SK-N-MC (cell line): ENCODE measurements around the gene UBE2C.
"Not testable (repeated sequence)": the region's sequence is repeated elsewhere in the genome, so short reads cannot be mapped to it uniquely, and the experiment has no call there.

Source experiments
- DNase-seq: peaks from one replicate; pipeline ENCODE4 v3.0.0-alpha.2; 2011; ENCODE audit warnings: low read depth, low spot score
- H3K27ac ChIP-seq: fragments of 200-600 bp; sonication (generic); 2 replicates; pipeline ENCODE4 v1.5.1; 2016; ENCODE audit warnings: mixed run types
- H3K36me3 ChIP-seq: fragments of 200-600 bp; sonication (generic); 2 replicates; pipeline ENCODE4 v1.6.1; 2017; ENCODE audit warnings: antibody characterized with exemption, low read length, mixed read lengths; ENCODE audit not compliant: insufficient read depth
- H3K4me3 ChIP-seq: fragments of 200-600 bp; sonication (generic); 2 replicates; pipeline ENCODE4 v1.5.1; 2016
- H3K9ac ChIP-seq: fragments of 200-600 bp; sonication (generic); 2 replicates; pipeline ENCODE4 v1.8.0; 2017; ENCODE audit warnings: mixed run types, mixed read lengths; ENCODE audit not compliant: insufficient read length
- H3K9me3 ChIP-seq: fragments of 200-600 bp; sonication (generic); 2 replicates; pipeline ENCODE4 v1.6.1; 2017; ENCODE audit warnings: low read depth, mild to moderate bottlenecking, antibody characterized with exemption, low read length, moderate library complexity, mixed read lengths
- EZH2 ChIP-seq: fragments of 200-600 bp; sonication (generic); IDR thresholded peaks from one replicate; pipeline ENCODE4 v1.6.1; 2017; ENCODE audit warnings: antibody characterized with exemption
- FOXP2 ChIP-seq: optimal IDR thresholded peaks from 2 replicates; pipeline ENCODE3; 2011; ENCODE audit warnings: mild to moderate bottlenecking, moderate library complexity; ENCODE audit not compliant: insufficient read depth; ENCODE audit errors: extremely low read length, control extremely low read depth
- POLR2AphosphoS5 ChIP-seq: IDR thresholded peaks from 2 replicates; pipeline ENCODE4 v1.6.1; 2012; ENCODE audit warnings: mild to moderate bottlenecking, low read depth, low read length, borderline replicate concordance

UBE2C gene

DNA sequence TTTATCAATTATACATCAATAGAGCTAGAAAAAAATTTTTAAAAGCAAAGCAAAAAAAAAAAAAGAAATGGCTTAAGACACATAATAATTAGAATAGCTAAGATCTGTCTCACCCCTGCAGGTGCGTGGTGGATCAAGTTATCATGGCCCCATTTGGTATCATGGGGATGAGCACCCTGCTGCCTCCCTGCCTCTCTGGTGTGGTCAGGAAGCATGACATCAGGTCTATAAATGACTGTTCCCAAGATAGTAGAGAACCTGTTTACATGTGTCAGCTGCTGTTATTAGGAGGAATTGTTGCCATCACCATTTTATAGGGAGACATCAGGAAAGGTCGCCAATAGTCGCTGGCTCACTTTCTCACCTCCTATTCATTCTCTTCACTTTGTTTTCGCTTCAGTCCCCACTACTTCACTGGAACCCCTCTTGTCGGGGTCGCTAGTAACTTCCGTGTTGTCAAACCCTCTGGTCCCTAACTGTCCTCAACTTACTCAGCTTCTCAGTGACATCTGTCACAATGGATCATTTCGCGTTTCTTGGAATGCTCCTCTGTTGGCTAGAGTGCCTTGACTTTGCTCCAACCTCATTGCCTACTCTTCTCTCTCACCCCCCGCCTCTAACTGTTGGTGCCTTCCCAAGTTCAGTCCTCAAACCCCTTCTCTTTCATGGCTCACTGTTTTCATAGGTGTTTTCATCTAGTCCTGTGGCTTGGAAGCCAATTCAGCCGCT is 15.9 kb upstream of the UBE2C start:
- TF ChIP-seq POLR2AphosphoS5 (no peak), FOXP2 (no peak), EZH2 (no peak)
- peaks cover 33% of the 10 kb centered on the region for H3K36me3 ChIP-seq
- H3K9ac ChIP-seq: no peak overlapping the region
- H3K9me3 ChIP-seq: no peaks in the 10 kb centered on the region
- no peak for DNase-seq
- no peak overlapping the region for H3K4me3 ChIP-seq
- no peak overlapping the region for H3K27ac ChIP-seq

DNA sequence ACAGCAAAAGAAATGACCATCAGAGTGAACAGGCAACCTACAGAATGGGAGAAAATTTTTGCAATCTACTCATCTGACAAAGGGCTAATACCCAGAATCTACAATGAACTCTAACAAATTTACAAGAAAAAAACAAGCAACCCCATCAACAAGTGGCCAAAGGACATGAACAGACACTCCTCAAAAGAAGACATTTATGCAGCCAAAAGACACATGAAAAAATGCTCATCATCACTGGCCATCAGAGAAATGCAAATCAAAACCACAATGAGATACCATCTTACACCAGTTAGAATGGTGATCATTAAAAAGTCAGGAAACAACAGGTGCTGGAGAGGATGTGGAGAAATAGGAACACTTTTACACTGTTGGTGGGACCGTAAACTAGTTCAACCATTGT is 14.9 kb upstream of the UBE2C start:
- not testable (repeated sequence) for H3K9me3 ChIP-seq, H3K9ac ChIP-seq, H3K4me3 ChIP-seq, DNase-seq, H3K27ac ChIP-seq
- peaks cover 40% of the 10 kb centered on the region for H3K36me3 ChIP-seq

DNA sequence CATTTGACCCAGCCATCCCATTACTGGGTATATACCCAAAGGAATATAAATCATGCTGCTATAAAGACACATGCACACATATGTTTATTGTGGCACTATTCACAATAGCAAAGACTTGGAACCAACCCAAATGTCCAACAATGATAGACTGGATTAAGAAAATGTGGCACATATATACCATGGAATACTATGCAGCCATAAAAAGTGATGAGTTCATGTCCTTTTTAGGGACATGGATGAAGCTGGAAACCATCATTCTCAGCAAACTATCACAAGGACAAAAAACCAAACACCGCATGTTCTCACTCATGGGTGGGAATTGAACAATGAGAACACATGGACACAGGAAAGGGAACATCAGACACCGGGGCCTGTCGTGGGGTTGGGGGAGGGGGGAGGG is 14.5 kb upstream of the UBE2C start:
- H3K9ac ChIP-seq, H3K9me3 ChIP-seq, DNase-seq, H3K27ac ChIP-seq, H3K4me3 ChIP-seq: not testable (repeated sequence)
- peaks cover 44% of the 10 kb centered on the region for H3K36me3 ChIP-seq

DNA sequence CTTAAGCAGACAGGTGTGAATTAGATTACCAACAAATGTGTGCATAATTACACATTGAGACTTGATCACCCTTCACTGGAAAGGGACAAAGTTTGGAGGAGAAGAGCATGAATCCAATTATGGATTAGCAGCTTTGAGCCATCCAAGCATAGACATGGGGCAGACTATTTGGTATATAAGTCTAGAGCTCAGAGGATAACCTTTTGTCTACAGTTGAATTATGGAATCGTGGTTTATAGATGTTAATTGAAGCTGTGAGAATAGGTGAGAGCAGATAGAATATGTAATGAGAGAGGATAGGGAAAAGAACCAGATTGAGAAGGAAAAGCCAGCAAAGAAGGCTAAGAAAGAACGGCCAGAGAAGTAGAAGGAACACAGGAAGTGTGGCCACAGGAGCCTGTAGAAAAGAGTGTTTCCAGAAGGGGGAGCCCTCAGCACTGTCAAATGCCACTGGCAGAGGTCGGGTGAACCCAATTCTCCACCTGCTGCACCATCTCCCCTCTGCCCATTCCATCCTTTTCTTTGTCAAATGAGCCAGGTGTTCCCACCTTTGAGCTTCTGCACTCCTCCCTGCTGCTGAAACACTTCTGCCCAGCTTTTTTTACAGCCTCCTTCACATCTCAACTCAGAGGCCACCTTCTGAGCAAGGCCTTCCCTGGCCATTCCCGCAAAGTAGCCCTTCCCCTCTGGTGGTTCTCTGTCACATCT is 13.4 kb upstream of the UBE2C start:
- Histone ChIP-seq H3K9me3 (no peaks in the 10 kb centered on the region), H3K9ac (no peak overlapping the region), H3K27ac (no peak overlapping the region), H3K4me3 (no peak overlapping the region), H3K36me3 (peaks cover 50% of the 10 kb centered on the region)
- no peak for DNase-seq
- no peak for TF ChIP-seq EZH2
- no peak for TF ChIP-seq FOXP2
- TF ChIP-seq POLR2AphosphoS5: no peak

DNA sequence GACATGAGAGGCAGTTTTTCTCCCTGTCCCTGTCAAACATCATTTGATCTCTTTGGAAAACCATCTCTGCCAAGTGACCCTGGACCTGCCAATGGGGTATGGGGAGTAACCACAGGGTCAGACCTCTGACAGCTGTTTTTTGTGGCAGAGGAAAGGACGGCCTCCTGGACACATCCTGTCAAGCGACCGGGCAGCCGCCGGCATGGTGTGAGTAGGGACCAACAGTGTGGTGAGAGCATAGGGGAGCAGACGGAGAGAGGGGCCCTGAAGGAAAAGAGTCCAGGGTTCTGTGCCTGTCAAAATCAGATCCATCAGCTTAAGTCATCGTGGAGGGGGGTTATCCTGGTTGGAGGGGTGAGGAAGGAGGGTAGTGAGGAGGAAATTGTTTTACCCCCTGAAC is 10.6 kb upstream of the UBE2C start:
- TF ChIP-seq FOXP2 (no peak), EZH2 (no peak), POLR2AphosphoS5 (no peak)
- peaks cover 52% of the 10 kb centered on the region for H3K36me3 ChIP-seq
- H3K9ac ChIP-seq: no peak overlapping the region
- H3K4me3 ChIP-seq: no peak overlapping the region
- no peaks in the 10 kb centered on the region for H3K9me3 ChIP-seq
- H3K27ac ChIP-seq: no peak overlapping the region
- no peak for DNase-seq

DNA sequence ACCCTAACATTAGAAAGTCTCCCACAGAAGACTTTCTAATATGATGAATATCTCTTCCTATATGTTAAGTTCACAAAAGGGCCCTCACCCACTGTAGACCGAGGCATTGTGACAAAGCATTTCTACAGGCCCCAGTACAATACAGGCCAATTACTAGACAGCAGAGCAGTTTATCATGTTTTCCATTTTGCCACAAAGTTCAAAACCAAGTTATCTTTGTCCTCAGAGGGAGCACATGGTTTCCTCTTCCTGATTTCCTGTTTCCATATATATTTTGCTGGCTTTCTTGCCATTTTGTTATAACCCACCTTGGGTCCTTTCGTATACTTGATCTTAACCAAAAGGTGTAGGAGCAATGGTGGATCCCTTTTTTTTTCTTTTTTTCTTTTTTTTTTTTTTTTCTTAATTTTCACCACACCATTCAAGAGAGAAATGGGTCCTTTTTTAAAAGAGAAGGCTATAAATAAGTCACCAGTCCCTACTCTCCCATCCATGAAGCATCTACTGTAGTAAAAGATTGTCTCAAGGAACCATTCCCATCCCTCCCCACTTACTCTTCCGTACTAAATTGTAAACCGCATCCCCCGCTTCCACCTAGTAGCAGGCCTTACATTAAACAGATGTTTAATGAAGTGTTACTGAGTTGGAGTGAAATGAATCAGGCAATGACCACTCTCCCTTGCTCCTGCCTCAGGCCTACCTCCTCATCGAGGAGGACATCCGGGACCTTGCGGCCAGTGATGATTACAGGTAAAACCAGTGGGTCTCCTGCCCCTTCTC is 2.1 kb upstream of the UBE2C start:
- no peak overlapping the region for H3K4me3 ChIP-seq
- DNase-seq: no peak
- no peak overlapping the region for H3K9ac ChIP-seq
- no peaks in the 10 kb centered on the region for H3K9me3 ChIP-seq
- TF ChIP-seq POLR2AphosphoS5 (no peak), EZH2 (no peak), FOXP2 (no peak)
- no peak overlapping the region for H3K27ac ChIP-seq
- H3K36me3 ChIP-seq: peaks cover 71% of the 10 kb centered on the region

DNA sequence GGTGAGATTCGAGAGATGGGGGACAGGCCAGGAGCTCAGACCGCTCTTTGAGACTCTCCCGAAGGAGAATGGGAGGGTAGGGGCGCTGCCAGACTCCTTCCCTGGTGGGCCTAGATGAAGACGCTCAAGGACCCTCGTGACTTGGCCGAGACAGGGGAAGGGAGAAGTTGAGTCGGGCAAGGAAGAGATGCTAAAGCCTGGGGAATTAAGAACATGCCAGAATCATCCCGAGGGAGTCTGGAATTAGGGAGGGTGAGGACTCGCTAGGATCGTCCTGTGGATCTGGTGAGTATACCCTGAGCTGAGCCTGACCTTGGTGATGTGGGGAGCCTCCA is 529 bp downstream of the UBE2C start:
- Histone ChIP-seq H3K4me3 (peak overlapping the region; percentile 91), H3K9ac (peak overlapping the region; percentile 95), H3K36me3 (peaks cover 76% of the 10 kb centered on the region), H3K27ac (peak overlapping the region; percentile 79), H3K9me3 (no peaks in the 10 kb centered on the region)
- no peak for DNase-seq
- no peak for TF ChIP-seq EZH2
- TF ChIP-seq FOXP2: no peak
- TF ChIP-seq POLR2AphosphoS5: no peak

DNA sequence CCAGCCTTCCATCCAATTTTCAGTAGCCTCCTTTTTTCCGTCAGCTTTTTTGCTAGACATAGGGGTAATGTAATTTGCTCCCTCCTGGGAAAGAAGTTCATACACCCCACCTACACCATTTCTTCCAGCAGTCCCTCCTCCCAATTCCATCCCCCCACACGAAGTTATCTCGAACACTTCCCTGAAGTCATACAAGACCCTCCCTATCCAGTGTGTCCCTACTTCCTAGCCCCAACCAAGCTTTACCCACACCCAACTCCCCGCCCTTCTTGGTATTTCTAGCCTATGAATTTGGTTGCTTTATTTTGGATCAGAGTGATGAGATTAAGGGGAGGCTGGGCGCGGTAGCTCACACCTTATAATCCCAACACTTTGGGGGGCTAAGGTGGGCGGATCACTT is 1.0 kb downstream of the UBE2C start:
- Histone ChIP-seq H3K27ac (peak overlapping the region; percentile 79), H3K4me3 (peak overlapping the region; percentile 91), H3K9ac (peak overlapping the region; percentile 95), H3K36me3 (peaks cover 74% of the 10 kb centered on the region), H3K9me3 (no peaks in the 10 kb centered on the region)
- no peak for DNase-seq
- TF ChIP-seq EZH2 (no peak), FOXP2 (no peak), POLR2AphosphoS5 (no peak)
